Measurements from ENCODE around the gene EYS. TPM values are rescaled to one million over a fixed set of nuclear protein-coding genes. Genes with fewer than 3 reads are reported as not detected.

The EYS gene
- total RNA-seq, 2 donors from 2014 or later, result 0.18 to 3.5 TPM

DNA sequence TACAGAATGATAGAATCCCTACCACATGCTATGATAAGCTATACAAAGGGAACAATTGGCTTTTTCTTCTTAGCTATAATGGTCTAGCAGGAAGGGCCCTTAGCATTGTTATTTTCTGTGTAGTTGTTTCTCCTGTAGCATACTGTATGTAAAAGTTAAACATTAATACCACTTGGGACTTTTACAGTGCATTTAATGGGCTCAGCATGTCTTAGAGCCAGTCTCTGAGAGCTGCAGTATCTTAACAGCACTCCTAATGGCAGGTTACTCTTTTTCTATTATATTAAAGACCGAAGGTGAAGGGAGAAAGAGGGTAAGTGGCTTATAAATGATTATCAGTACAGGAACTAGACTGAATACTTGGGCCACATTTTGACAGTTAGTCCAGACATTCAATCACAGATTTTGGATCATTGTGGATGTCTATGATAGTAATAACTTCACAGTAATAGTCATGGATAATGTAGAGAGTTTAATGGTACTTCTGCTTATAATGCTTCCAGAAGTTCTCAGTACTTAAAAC, 1780.7 kb downstream of the EYS start:
- H3K27me3 ChIP-seq (replicated peaks; ENCODE audit: insufficient read depth), result no peaks in the 10 kb centered on the region
- intact Hi-C loops (cut with DNase I), result no loop called here
- H3K4me1 ChIP-seq (replicated peaks), result no peaks in the 10 kb centered on the region
- H3K9me3 ChIP-seq, result no peaks in the 10 kb centered on the region
- WGBS, result 38% methylated on average over 1 of the region's 1 CpG
- no peak overlapping the region for H3K27ac ChIP-seq
- H3K4me3 ChIP-seq, result no peak overlapping the region
- TF ChIP-seq, protein P1, sequence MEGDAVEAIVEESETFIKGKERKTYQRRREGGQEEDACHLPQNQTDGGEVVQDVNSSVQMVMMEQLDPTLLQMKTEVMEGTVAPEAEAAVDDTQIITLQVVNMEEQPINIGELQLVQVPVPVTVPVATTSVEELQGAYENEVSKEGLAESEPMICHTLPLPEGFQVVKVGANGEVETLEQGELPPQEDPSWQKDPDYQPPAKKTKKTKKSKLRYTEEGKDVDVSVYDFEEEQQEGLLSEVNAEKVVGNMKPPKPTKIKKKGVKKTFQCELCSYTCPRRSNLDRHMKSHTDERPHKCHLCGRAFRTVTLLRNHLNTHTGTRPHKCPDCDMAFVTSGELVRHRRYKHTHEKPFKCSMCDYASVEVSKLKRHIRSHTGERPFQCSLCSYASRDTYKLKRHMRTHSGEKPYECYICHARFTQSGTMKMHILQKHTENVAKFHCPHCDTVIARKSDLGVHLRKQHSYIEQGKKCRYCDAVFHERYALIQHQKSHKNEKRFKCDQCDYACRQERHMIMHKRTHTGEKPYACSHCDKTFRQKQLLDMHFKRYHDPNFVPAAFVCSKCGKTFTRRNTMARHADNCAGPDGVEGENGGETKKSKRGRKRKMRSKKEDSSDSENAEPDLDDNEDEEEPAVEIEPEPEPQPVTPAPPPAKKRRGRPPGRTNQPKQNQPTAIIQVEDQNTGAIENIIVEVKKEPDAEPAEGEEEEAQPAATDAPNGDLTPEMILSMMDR (IDR thresholded peaks at IDR 0.05), result no peak
- TF ChIP-seq POLR2AphosphoS5 (IDR thresholded peaks at IDR 0.05) (no peak), POLR2A (IDR thresholded peaks at IDR 0.05) (no peak)
- H3K36me3 ChIP-seq, result no peaks in the 10 kb centered on the region
- no peak for DNase-seq (ENCODE audit: low spot score)

DNA sequence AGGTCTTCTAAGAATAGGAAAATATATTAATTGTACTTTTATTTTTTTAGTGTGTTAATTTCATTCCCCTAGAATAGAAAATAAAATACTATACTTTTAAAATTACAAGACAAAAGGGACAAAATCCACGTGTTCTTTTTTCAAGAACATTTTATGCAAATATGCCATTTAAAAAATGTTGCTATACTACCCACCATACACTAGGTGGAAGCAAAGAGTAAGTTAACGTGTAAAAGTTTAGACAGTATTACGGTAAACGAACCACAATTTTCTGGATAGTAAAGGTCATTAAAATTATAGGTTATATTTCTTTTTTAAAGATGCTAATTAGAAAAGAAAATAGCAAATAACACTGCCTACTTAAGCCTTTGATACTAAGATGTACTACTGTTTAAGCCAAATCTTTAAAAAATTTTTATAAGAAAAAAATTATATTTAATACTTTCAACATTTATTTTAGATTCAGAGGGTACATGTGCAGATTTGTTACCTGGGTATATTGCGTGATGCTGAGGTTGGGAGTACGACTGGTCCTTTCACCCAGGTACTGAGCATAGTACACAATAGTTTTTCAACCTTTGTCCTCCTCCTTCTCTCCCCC, 1783.8 kb downstream of the EYS start:
- DNase-seq (ENCODE audit: low spot score), result no peak
- 15% methylated on average over 6 of the region's 6 CpGs for WGBS

DNA sequence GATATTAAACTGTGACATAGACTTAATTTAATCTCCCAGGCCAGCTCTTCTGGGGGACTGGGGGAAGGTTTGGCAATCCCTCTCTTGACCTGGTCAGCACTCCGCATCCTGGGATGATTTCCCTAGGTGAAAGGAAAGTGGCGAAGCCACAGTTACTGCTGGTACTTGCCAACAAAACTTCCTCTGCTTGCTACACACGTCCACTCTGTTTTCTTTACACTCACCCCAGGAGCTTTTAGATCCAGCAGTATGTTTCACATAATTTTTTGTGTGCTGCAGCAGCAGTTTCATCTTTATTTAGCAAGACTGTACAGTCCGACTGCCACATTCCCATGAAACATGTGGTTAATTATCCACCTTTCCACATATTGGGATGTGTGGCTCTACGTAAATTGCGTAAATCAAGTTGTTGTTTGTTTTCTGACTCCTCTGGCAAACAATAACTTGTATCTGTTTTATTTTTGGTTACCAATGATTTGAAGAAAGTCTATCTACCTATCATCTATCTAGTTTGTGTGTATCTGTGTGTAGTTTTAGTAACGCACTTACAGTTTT, 1787.4 kb downstream of the EYS start:
- TF ChIP-seq, protein P1 (IDR thresholded peaks at IDR 0.05), result no peak
- TF ChIP-seq POLR2A (IDR thresholded peaks at IDR 0.05) (no peak), POLR2AphosphoS5 (IDR thresholded peaks at IDR 0.05) (no peak)
- H3K36me3 ChIP-seq, result no peaks in the 10 kb centered on the region
- H3K27ac ChIP-seq, result no peak overlapping the region
- H3K9me3 ChIP-seq, result no peaks in the 10 kb centered on the region
- intact Hi-C loops (cut with DNase I), result no loop called here
- DNase-seq (ENCODE audit: low spot score), result no peak
- no peaks in the 10 kb centered on the region for H3K27me3 ChIP-seq (replicated peaks; ENCODE audit: insufficient read depth)
- 80% methylated on average over 7 of the region's 7 CpGs for WGBS
- no peaks in the 10 kb centered on the region for H3K4me1 ChIP-seq (replicated peaks)
- no peak overlapping the region for H3K4me3 ChIP-seq

More for the DNA sequence above, 1783.8 kb downstream of the EYS start:
- intact Hi-C loops (cut with DNase I), result no loop called here
- Histone ChIP-seq H3K4me3 (no peak overlapping the region), H3K27me3 (replicated peaks; ENCODE audit: insufficient read depth) (no peaks in the 10 kb centered on the region), H3K4me1 (replicated peaks) (no peaks in the 10 kb centered on the region), H3K36me3 (no peaks in the 10 kb centered on the region), H3K9me3 (no peaks in the 10 kb centered on the region), H3K27ac (no peak overlapping the region)
- TF ChIP-seq, protein P1 (IDR thresholded peaks at IDR 0.05), result peak in 3 of 4 experiments; percentile 40 to 61 (median 43)
- TF ChIP-seq POLR2A (IDR thresholded peaks at IDR 0.05) (no peak), POLR2AphosphoS5 (IDR thresholded peaks at IDR 0.05) (no peak)

DNA sequence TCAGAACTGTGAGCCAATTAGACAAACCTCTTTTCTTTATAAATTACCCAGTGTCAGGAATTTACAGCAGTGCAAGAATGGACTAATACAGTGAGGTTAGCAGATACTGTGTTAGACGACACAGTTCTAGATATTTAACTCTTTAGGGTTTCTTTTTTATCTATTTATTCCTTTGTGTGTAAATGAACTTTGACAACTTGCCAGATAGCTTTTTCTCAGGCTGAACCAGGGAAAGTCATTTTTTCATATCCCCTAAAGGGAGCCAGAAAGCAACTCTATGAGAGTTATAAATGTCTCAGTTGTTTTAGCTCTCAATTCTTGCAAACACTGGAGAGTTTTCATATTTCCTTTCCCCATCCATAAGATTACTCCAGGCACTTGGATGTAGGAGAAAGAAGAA, 1794.1 kb downstream of the EYS start:
- Histone ChIP-seq H3K27me3 (replicated peaks; ENCODE audit: insufficient read depth) (no peaks in the 10 kb centered on the region), H3K9me3 (no peaks in the 10 kb centered on the region), H3K4me3 (no peak overlapping the region), H3K36me3 (no peaks in the 10 kb centered on the region), H3K27ac (no peak overlapping the region), H3K4me1 (replicated peaks) (no peaks in the 10 kb centered on the region)
- 10% methylated on average over 1 of the region's 1 CpG for WGBS
- intact Hi-C loops (cut with DNase I), result no loop called here
- no peak for DNase-seq (ENCODE audit: low spot score)
- TF ChIP-seq, protein P1 (IDR thresholded peaks at IDR 0.05), result no peak
- TF ChIP-seq POLR2AphosphoS5 (IDR thresholded peaks at IDR 0.05), result no peak
- no peak for TF ChIP-seq POLR2A (IDR thresholded peaks at IDR 0.05)
